ENCODE measurements around the gene THSD7A. TPM values are rescaled to one million over a fixed set of nuclear protein-coding genes. Genes with fewer than 3 reads are reported as not detected.

The THSD7A gene
- polyA plus RNA-seq, 1 donor (not counting 4 experiments of a cell fraction or from before 2014, with no cell fraction given), result not detected

- H3K9me1 ChIP-seq (ENCODE audit: control insufficient read depth, extremely low read depth, insufficient read depth, low read length), result no peaks in the 10 kb centered on the region
- H3K4me1 ChIP-seq (ENCODE audit: control insufficient read depth, extremely low read depth, insufficient read depth, low read length), result no peaks in the 10 kb centered on the region
- TF ChIP-seq CTCF (optimal IDR thresholded peaks at IDR 0.05 in 1 of 3, IDR thresholded peaks at IDR 0.05 in 1 of 3, conservative IDR thresholded peaks at IDR 0.05 in 1 of 3; ENCODE audit: extremely low read depth in 1 of 3, insufficient read depth in 2 of 3, low read length in 3 of 3) (no peak), EZH2 (IDR thresholded peaks at IDR 0.05; ENCODE audit: low read length) (no peak)
- H2AFZ ChIP-seq (ENCODE audit: control insufficient read depth, low read length), result no peak overlapping the region
- FAIRE-seq (no peak), DNase-seq (ENCODE audit: low read depth, low spot score) (no peak)
- no peaks in the 10 kb centered on the region for H3K36me3 ChIP-seq (ENCODE audit: control insufficient read depth in 2 of 2, extremely low read depth in 1 of 2, insufficient read depth in 2 of 2, low read length in 2 of 2)
- no peaks in the 10 kb centered on the region for H3K79me2 ChIP-seq (ENCODE audit: control insufficient read depth, insufficient read depth, low read length)
- no peaks in the 10 kb centered on the region for H3K27me3 ChIP-seq (ENCODE audit: control insufficient read depth, extremely low read depth, insufficient read depth, low read length)
- H3K4me3 ChIP-seq (ENCODE audit: control insufficient read depth in 2 of 3, extremely low read depth in 1 of 3, insufficient read depth in 2 of 3, low read depth in 1 of 3, low read length in 3 of 3), result no peak overlapping the region
- no peak overlapping the region for H3K9ac ChIP-seq (ENCODE audit: control insufficient read depth, extremely low read depth, insufficient read depth, low read length)
- H3K4me2 ChIP-seq (ENCODE audit: control insufficient read depth, extremely low read depth, insufficient read depth, low read depth, low read length), result no peak overlapping the region
- dilution Hi-C loops (cut with MboI; ENCODE audit: extremely low pct_ligation_motif_present, low sequenced_read_pairs), result no loop called here
- H3K9me3 ChIP-seq (ENCODE audit: control insufficient read depth, low read depth, low read length), result no peaks in the 10 kb centered on the region
- H4K20me1 ChIP-seq (ENCODE audit: control insufficient read depth, extremely low read depth, insufficient read depth, low read length), result no peaks in the 10 kb centered on the region
- H3K27ac ChIP-seq (ENCODE audit: control insufficient read depth, insufficient read depth, low read length), result no peak overlapping the region
Observed at GRCh38 chr7:11743548-11743947, 88.5 kb downstream of the THSD7A start.

GRCh38 chr7:11743016-11743415, 89.0 kb downstream of the THSD7A start:
- dilution Hi-C loops (cut with MboI; ENCODE audit: extremely low pct_ligation_motif_present, low sequenced_read_pairs), result no loop called here
- no peak overlapping the region for H3K27ac ChIP-seq (ENCODE audit: control insufficient read depth, insufficient read depth, low read length)

More at GRCh38 chr7:11743016-11743415, 89.0 kb downstream of the THSD7A start:
- Histone ChIP-seq H3K9me1 (ENCODE audit: control insufficient read depth, extremely low read depth, insufficient read depth, low read length) (no peaks in the 10 kb centered on the region), H4K20me1 (ENCODE audit: control insufficient read depth, extremely low read depth, insufficient read depth, low read length) (no peaks in the 10 kb centered on the region), H3K4me3 (ENCODE audit: control insufficient read depth in 2 of 3, extremely low read depth in 1 of 3, insufficient read depth in 2 of 3, low read depth in 1 of 3, low read length in 3 of 3) (no peak overlapping the region), H2AFZ (ENCODE audit: control insufficient read depth, low read length) (no peak overlapping the region), H3K9ac (ENCODE audit: control insufficient read depth, extremely low read depth, insufficient read depth, low read length) (no peak overlapping the region), H3K4me1 (ENCODE audit: control insufficient read depth, extremely low read depth, insufficient read depth, low read length) (no peaks in the 10 kb centered on the region), H3K36me3 (ENCODE audit: control insufficient read depth in 2 of 2, extremely low read depth in 1 of 2, insufficient read depth in 2 of 2, low read length in 2 of 2) (no peaks in the 10 kb centered on the region), H3K27me3 (ENCODE audit: control insufficient read depth, extremely low read depth, insufficient read depth, low read length) (no peaks in the 10 kb centered on the region), H3K9me3 (ENCODE audit: control insufficient read depth, low read depth, low read length) (no peaks in the 10 kb centered on the region), H3K79me2 (ENCODE audit: control insufficient read depth, insufficient read depth, low read length) (no peaks in the 10 kb centered on the region), H3K4me2 (ENCODE audit: control insufficient read depth, extremely low read depth, insufficient read depth, low read depth, low read length) (no peak overlapping the region)
- no peak for DNase-seq (ENCODE audit: low read depth, low spot score)
- FAIRE-seq, result no peak
- TF ChIP-seq CTCF (optimal IDR thresholded peaks at IDR 0.05 in 1 of 3, IDR thresholded peaks at IDR 0.05 in 1 of 3, conservative IDR thresholded peaks at IDR 0.05 in 1 of 3; ENCODE audit: extremely low read depth in 1 of 3, insufficient read depth in 2 of 3, low read length in 3 of 3) (no peak), EZH2 (IDR thresholded peaks at IDR 0.05; ENCODE audit: low read length) (no peak)

Data from keratinocyte (primary cell).